H9 (cell line): Measurements from ENCODE around the gene ARF1. TPM values are rescaled to one million over a fixed set of nuclear protein-coding genes. Genes with fewer than 3 reads are reported as not detected.

Experiments
- DNase-seq: peaks from one replicate; pipeline ENCODE4 v3.0.0-alpha.2; 2017
- H2AFZ ChIP-seq: one replicate; pipeline ENCODE4 v1.6.1; 2013; ENCODE audit warnings: mild to moderate bottlenecking, low read length, control low read depth, moderate library complexity
- H2AK5ac ChIP-seq: 2 replicates; pipeline ENCODE4 v1.6.1; 2013; ENCODE audit warnings: low read length, control low read depth, mixed read lengths; ENCODE audit not compliant: insufficient read length
- H2BK120ac ChIP-seq: one replicate; pipeline ENCODE4 v1.6.1; 2013; ENCODE audit warnings: low read depth, mild to moderate bottlenecking, low read length, control low read depth, inconsistent platforms; ENCODE audit not compliant: poor library complexity, severe bottlenecking
- H2BK12ac ChIP-seq: 2 replicates; pipeline ENCODE4 v1.6.1; 2013; ENCODE audit warnings: low read length, control low read depth, mixed read lengths, low read depth; ENCODE audit not compliant: insufficient read length
- H2BK15ac ChIP-seq: 2 replicates; pipeline ENCODE4 v1.6.1; 2013; ENCODE audit warnings: low read depth, low read length, control low read depth
- H2BK20ac ChIP-seq: one replicate; pipeline ENCODE4 v1.6.1; 2013; ENCODE audit warnings: low read depth, mild to moderate bottlenecking, low read length, control low read depth, inconsistent platforms; ENCODE audit not compliant: poor library complexity, severe bottlenecking
- H2BK5ac ChIP-seq: 2 replicates; pipeline ENCODE4 v1.6.1; 2013; ENCODE audit warnings: low read length, control low read depth, mixed read lengths; ENCODE audit not compliant: insufficient read length
- H3K14ac ChIP-seq: 2 replicates; pipeline ENCODE4 v1.6.1; 2013; ENCODE audit warnings: low read length, control low read depth; ENCODE audit not compliant: insufficient read depth
- H3K18ac ChIP-seq: 2 replicates; pipeline ENCODE4 v1.6.1; 2013; ENCODE audit warnings: low read depth, mild to moderate bottlenecking, mixed read lengths, low read length, control low read depth; ENCODE audit not compliant: insufficient read length
- H3K23ac ChIP-seq: 2 replicates; pipeline ENCODE4 v1.6.1; 2013; ENCODE audit warnings: low read length, control low read depth, mixed read lengths, low read depth; ENCODE audit not compliant: insufficient read length
- H3K23me2 ChIP-seq: 2 replicates; pipeline ENCODE4 v1.6.1; 2013; ENCODE audit warnings: low read depth, mild to moderate bottlenecking, mixed read lengths, low read length, control low read depth; ENCODE audit not compliant: insufficient read length, poor library complexity, severe bottlenecking
- H3K27ac ChIP-seq: 2 replicates; pipeline ENCODE4 v1.5.1; 2013; ENCODE audit warnings: low read length, control low read depth, mixed read lengths, low read depth; ENCODE audit not compliant: insufficient read length
- H3K27me3 ChIP-seq: 2 replicates; pipeline ENCODE4 v1.6.1; 2013; ENCODE audit warnings: low read length, control low read depth, inconsistent platforms; ENCODE audit not compliant: insufficient read depth
- H3K4ac ChIP-seq: 2 replicates; pipeline ENCODE4 v1.6.1; 2013; ENCODE audit warnings: low read depth, mild to moderate bottlenecking, control low read depth, inconsistent platforms, low read length, moderate library complexity
- H3K4me1 ChIP-seq: 2 replicates; pipeline ENCODE4 v1.6.1; 2013; ENCODE audit warnings: low read length, control low read depth, inconsistent platforms; ENCODE audit not compliant: insufficient read depth
- H3K4me2 ChIP-seq: 2 replicates; pipeline ENCODE4 v1.6.1; 2013; ENCODE audit warnings: low read length, control low read depth, mixed read lengths; ENCODE audit not compliant: insufficient read length, insufficient read depth
- H3K56ac ChIP-seq: 2 replicates; pipeline ENCODE4 v1.6.1; 2013; ENCODE audit warnings: low read depth, mild to moderate bottlenecking, mixed read lengths, low read length, control low read depth; ENCODE audit not compliant: insufficient read length
- H3K79me1 ChIP-seq: 2 replicates; pipeline ENCODE4 v1.6.1; 2013; ENCODE audit warnings: low read depth, mild to moderate bottlenecking, moderate library complexity, low read length, control low read depth, inconsistent platforms; ENCODE audit not compliant: insufficient read depth, poor library complexity, severe bottlenecking
- H3K79me2 ChIP-seq: 2 replicates; pipeline ENCODE4 v1.6.1; 2013; ENCODE audit warnings: low read length, control low read depth, inconsistent platforms; ENCODE audit not compliant: insufficient read depth
- H3K9ac ChIP-seq: 2 replicates; pipeline ENCODE4 v1.6.1; 2013; ENCODE audit warnings: low read length, control low read depth, mixed read lengths; ENCODE audit not compliant: insufficient read length; ENCODE audit errors: extremely low read depth
- H3K9me3 ChIP-seq: one replicate; pipeline ENCODE4 v1.6.1; 2013; ENCODE audit warnings: low read depth, low read length, inconsistent platforms; ENCODE audit not compliant: control insufficient read depth
- H3T11ph ChIP-seq: one replicate; pipeline ENCODE4 v1.6.1; 2013; ENCODE audit warnings: mild to moderate bottlenecking, low read length, control low read depth, inconsistent platforms
- H4K20me1 ChIP-seq: one replicate; pipeline ENCODE4 v1.6.1; 2013; ENCODE audit not compliant: control insufficient read depth, insufficient read length, insufficient read depth
- H4K5ac ChIP-seq: 2 replicates; pipeline ENCODE4 v1.6.1; 2013; ENCODE audit warnings: low read depth, mild to moderate bottlenecking, mixed read lengths, low read length, control low read depth; ENCODE audit not compliant: insufficient read length
- H4K8ac ChIP-seq: replicated peaks from 2 replicates; pipeline ENCODE4 v1.6.1; 2013; ENCODE audit warnings: low read length, control low read depth, mixed read lengths, low read depth; ENCODE audit not compliant: insufficient read length
- H4K91ac ChIP-seq: 2 replicates; pipeline ENCODE4 v1.6.1; 2013; ENCODE audit warnings: low read depth, mild to moderate bottlenecking, moderate library complexity, mixed read lengths, low read length, control low read depth; ENCODE audit not compliant: insufficient read length
- H3K27ac Mint-ChIP-seq, 3 experiments: 2 replicates in 2 of 3; 3 replicates in 1 of 3; pipeline ENCODE4 v1.8.0; 2020 to 2021; ENCODE audit warnings: mixed read lengths in 3 of 3, mild to moderate bottlenecking in 1 of 3, moderate library complexity in 1 of 3
- H3K27me3 Mint-ChIP-seq: 2 replicates; pipeline ENCODE4 v1.8.0; 2021; ENCODE audit warnings: low read depth, mild to moderate bottlenecking, moderate library complexity, mixed read lengths
- H3K36me3 Mint-ChIP-seq, 3 experiments: 2 replicates in 2 of 3; 3 replicates in 1 of 3; pipeline ENCODE4 v1.8.0; 2020 to 2021; ENCODE audit warnings: low read depth in 3 of 3, mixed read lengths in 3 of 3; ENCODE audit not compliant: insufficient read depth in 1 of 3
- H3K4me1 Mint-ChIP-seq, 2 experiments: 2 replicates each; pipeline ENCODE4 v1.8.0; 2020; ENCODE audit warnings: mixed read lengths in 2 of 2
- H3K4me3 Mint-ChIP-seq, 2 experiments: 2 replicates in 1 of 2; 3 replicates in 1 of 2; pipeline ENCODE4 v1.8.0; 2020 to 2021; ENCODE audit warnings: mild to moderate bottlenecking in 2 of 2, mixed read lengths in 2 of 2, moderate library complexity in 1 of 2
- H3K9me3 Mint-ChIP-seq, 2 experiments: 2 replicates in 1 of 2; 3 replicates in 1 of 2; pipeline ENCODE4 v1.8.0; 2020; ENCODE audit warnings: mild to moderate bottlenecking in 2 of 2, mixed read lengths in 2 of 2, moderate library complexity in 1 of 2
- CTCF ChIP-seq: fragments of 200-600 bp; sonication (generic); conservative IDR thresholded peaks from 3 replicates; pipeline ENCODE4 v1.8.0; 2021; ENCODE audit warnings: antibody characterized with exemption, mild to moderate bottlenecking
- WGBS: extraction: QIAGEN DNeasy Blood & Tissue Kit; methylation state at CpG from one replicate; pipeline ENCODE4 v1.1.7; 2013; ENCODE audit warnings: missing lambda C conversion rate, low lambda C conversion rate, mixed read lengths; ENCODE audit not compliant: insufficient read length; ENCODE audit errors: extremely low coverage; 5-methylcytosine and 5-hydroxymethylcytosine counted together
- total RNA-seq: library from RNA; stranded (reverse); gene quantifications from 2 replicates; pipeline ENCODE4 v1.2.1, GENCODE V29; 2021

ARF1 gene
- total RNA-seq, 1 experiment from 2014 or later: 258 TPM

DNA sequence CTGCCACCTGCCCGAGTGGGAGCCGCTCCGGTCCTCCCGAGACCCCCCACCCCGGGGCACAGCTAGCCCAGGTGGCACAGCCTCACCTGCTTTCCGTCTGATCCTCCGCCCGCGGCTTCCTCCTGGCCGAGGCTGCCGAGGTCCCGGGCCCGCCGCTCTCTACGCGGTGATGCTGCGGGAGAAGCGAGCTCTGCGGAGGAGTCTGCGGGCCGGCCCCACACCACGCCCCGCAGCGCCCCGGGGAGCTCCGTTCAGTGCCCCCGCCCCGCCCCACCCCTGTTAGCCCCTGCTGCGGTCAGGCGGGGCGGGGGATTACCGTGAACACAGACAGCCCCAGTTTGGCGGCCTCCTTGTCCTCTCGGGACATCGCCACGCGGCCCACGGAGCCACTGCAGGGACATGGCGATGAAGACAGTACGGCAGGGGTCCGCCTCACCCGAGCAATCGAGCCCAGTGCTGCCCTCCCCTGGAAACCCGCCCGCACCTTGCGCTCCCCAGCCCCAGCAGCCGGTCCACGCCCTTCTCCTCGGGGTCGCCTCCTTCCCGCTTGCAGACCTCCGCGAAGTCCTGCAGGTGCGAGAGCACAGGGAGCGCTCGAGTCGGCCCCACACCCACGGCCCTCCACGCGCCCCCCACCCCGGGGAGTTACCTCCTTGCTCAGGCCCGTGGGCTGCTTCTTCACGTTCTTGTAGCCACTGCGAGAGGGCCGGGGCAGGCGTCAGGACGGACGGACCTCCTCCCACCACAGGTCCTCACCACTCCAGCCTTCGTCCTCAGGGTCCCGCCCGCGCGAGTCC lies 19.7 kb downstream of the ARF1 start:
- Histone ChIP-seq H3K9me3 (no peaks in the 10 kb centered on the region), H2AK5ac (no peak overlapping the region), H3K27ac (no peak overlapping the region), H3T11ph (no peak overlapping the region), H3K18ac (no peak overlapping the region), H3K79me2 (no peaks in the 10 kb centered on the region), H2BK15ac (no peak overlapping the region), H4K91ac (no peak overlapping the region), H2BK5ac (no peak overlapping the region), H3K4me2 (peak overlapping the region; percentile 40), H2AFZ (no peak overlapping the region), H4K8ac (no peak overlapping the region), H4K5ac (no peak overlapping the region), H2BK120ac (no peak overlapping the region), H3K4me1 (no peaks in the 10 kb centered on the region), H2BK12ac (no peak overlapping the region), H3K27me3 (no peaks in the 10 kb centered on the region), H3K23ac (no peak overlapping the region), H2BK20ac (no peak overlapping the region), H4K20me1 (no peaks in the 10 kb centered on the region), H3K9ac (peak overlapping the region; percentile 39), H3K23me2 (peaks cover 5% of the 10 kb centered on the region), H3K56ac (no peak overlapping the region), H3K4ac (no peak overlapping the region), H3K14ac (no peak overlapping the region), H3K79me1 (no peaks in the 10 kb centered on the region)
- Mint-ChIP-seq H3K9me3 (no peaks in the 10 kb centered on the region), H3K4me1 (peaks cover 11 to 12% of the 10 kb centered on the region in 2 experiments), H3K27me3 (peaks cover 3% of the 10 kb centered on the region; the same call in 1 of the 2 replicates), H3K36me3 (peaks cover 30 to 60% (median 47%) of the 10 kb centered on the region in 3 experiments; a peak in 6 of 7 replicates), H3K4me3 (peak overlapping the region; percentile 82 to 95), H3K27ac (peak overlapping the region in 1 of 3 experiments; percentile 95; a peak in 1 of 7 replicates)
- TF ChIP-seq CTCF: peak; percentile 49
- DNase-seq: peak; percentile 60
- WGBS: no CpG with 5 or more reads among the region's 73 CpGs
